GM21619 (cell line): ENCODE measurements around the gene ZDBF2.
A peak's percentile ranks its signal among the peaks of the same experiment; 100 is the strongest.
"Not testable (repeated sequence)": the region's sequence is repeated elsewhere in the genome, so short reads cannot be mapped to it uniquely, and the experiment has no call there.

Experiments
- ATAC-seq: cut with Tn5 transposase; IDR thresholded peaks from one replicate; pipeline ENCODE4 v1.9.1; 2021; ENCODE audit not compliant: unreplicated experiment

Gene ZDBF2

DNA sequence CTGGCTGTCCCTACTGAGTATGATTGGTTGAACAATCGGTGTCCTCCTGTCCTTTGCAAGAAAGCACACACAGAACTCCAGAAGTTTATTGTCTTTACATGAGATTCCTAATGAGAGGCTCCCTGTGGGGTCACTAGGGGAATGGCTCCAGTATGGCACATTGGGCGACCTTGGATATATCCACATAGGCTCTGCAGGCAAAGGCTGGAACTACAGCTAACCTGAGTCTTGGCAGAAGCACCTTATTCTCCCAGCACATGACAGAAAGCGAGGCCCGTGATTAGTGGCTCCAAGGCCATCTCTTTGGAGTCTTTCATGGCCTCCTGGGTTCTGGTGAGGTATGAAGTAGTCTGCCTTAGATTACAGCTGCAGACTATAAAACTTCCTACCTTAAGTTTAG lies 49.0 kb downstream of the ZDBF2 start:
- ATAC-seq, result no peak

DNA sequence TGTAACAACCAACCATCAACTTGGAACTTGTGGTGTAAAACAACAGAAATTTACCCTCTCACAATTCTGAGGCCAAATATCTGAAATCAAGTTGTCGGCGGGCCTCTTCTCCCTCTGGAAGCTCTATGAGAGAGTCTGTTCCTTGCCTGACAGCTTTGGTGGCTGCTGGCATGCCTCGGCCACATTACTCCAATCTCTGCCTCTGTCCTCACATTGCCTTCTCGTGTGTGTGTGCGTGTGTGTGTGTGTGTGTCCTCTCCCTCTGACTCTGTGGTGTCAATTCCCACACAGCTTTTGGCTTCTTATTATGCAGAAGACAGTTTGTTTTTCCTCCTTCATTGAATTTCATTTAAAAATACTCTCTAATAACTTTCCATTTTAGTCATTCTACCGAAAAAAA lies 50.4 kb downstream of the ZDBF2 start:
- no peak for ATAC-seq

DNA sequence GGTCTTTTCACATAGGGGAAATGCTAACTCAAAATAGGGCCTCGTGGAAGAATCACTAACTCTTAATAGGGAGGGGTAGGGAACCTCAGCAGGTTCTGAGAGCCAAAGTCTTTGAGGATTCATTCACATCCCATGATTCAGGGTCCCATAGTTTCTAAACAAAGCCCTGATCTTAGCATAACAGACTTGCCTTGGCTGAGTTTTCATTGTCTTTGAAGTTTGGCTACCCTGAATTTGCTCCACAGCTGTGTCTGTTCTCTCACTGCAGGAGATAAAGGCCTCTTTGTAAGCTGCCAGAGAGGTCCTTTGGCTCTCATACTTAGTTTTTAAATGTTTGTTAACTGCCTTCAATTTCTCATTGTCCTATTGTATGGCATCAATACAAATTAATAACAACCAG lies 54.5 kb downstream of the ZDBF2 start:
- ATAC-seq, result no peak

DNA sequence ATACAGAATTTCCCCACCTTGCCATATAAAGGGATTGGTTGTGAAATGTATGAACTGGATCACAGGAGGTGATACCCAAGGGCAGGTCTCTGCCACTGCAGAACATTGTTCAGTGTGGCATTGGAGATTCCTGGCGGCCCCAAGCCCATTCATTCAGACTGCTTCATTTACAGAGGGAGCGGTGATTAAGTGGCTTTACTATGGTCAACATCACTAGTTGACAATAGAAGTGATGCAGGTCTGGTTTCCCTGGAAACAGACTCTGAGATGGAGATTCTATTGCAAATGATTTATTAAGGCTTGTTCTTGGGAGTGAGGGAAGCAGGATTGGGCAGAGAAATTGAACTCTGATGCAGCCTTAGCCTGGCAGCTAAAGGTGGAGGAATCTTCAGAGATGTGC lies 62.4 kb downstream of the ZDBF2 start:
- no peak for ATAC-seq

DNA sequence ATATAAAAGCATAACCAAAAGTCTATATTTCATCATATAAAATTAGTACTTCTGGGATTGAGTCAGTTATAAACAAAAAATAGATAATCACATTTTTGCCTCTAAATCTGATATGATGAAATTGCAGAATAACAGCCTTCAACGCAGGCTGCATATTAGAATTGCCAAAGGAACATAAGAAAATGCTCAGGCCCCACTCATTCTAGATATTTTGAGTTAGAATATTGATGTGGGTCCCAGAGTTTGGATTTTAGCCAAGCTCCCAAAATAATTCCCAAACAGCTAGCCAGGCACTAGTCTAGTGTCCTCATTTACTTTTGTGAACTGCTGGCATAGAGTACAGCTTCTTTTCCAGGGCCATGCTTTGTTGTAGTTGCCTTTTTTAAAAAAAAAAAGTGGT lies 63.5 kb downstream of the ZDBF2 start:
- no peak for ATAC-seq

DNA sequence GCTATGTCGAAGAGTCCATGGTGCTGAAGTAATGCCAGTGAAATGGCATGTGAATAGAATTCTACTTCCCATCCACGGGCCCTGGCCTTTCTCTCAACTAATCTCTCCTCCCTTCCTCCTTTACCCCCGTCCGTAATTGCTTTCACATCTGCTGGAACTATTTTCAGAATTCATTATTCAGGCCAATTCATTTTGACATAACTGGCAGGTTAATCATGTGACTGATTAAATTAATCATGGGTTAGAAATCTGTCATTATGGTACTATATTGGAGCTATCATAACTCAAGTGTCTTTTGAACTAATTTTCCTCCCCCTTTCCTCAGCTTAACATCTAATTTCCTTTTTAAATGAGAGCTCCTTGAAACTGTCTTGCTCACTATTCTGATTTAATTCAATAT lies 66.9 kb downstream of the ZDBF2 start:
- no peak for ATAC-seq

DNA sequence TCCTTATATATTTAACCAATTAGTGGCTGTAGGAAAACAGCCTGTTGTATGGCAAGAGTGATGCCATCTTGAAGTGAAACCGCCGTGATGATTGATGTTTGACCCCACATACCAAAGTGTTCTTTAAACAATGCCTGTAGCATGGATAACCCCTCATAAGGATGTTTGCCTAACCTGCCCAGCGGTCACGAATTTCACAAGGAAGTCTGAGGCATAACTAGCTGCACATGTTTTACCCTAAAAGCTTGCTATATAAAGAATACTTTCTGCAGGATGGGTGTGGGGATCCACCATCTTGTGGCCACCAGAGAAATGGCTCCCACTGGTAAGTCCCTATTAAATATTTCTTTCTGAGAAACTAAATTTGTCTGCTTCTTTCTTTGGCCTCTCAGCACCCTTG lies 68.7 kb downstream of the ZDBF2 start:
- no peak for ATAC-seq

DNA sequence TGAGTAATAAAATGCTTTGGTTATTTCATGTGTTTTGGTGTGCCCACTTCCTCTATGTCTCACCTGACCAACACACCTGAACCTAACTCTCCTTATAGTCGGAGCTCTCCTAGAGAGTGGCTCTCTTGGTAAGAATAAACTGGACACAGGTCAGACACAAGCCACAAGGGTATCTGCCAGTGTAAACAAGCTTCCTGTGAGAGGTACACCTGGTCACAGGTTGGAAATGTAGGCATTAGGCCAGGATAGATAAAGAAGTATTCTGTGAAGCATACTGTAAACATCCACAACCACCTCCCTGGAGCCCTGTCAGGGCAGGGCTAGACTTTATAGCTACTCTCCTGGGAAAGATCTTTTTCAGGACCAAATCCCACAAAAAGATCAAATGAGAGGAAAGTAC lies 69.4 kb downstream of the ZDBF2 start:
- no peak for ATAC-seq

DNA sequence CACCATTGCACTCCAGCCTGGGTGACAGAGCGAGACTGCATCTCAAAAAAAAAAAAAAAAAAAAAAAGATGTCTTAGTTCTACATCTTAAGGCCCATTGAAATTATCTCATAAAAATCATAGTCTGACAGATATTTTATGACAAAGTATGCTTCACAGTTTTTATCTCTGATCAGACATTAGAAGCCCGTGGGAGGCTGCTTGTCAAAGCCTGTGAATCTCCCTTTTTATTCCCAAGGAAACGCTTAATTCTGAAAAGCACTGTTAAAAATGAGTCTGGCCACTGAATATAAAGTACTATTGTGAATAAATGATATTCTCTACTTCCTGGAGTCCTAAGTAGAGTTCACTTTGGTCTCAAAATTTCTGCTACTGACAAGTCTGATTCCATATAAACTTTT lies 71.1 kb downstream of the ZDBF2 start:
- no peak for ATAC-seq

DNA sequence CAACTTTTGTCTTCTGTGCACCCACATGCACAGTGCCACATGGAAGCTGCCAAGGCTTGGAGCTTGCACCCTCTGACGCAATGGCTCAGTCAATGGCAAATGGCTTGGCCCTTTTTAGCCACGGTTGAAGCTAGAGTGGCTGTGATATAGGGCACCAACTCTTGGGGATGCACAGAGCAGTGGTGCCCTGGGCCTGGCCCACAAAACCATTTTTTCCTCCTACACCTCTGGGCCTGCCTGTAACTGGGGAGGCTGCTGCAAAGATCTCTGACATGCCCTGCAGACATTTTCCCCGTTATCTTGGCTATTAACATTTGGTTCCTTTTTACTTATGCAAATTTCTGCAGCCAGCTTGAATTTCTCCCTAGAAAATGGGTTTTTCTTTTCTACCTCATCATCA lies 74.9 kb downstream of the ZDBF2 start:
- no peak for ATAC-seq

DNA sequence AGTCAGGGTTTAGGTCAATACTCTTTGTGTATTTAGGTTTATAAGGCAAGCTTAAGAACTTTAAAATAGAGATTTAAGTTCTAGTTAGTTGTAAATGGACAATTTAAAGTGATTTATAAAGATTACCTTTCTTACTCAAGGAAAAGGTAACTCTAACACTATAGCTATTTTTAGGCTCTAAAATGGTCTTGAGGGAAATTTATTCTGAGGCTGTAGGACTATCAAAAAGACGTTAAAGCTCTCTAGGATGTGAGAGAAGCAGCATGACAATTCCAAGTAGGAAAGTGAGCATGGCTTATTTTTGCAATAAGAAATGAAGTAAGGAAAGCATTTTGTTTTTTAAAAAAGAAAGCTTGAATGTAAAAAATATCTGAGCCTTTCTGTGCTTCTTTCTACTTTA lies 78.1 kb downstream of the ZDBF2 start:
- ATAC-seq, result no peak

DNA sequence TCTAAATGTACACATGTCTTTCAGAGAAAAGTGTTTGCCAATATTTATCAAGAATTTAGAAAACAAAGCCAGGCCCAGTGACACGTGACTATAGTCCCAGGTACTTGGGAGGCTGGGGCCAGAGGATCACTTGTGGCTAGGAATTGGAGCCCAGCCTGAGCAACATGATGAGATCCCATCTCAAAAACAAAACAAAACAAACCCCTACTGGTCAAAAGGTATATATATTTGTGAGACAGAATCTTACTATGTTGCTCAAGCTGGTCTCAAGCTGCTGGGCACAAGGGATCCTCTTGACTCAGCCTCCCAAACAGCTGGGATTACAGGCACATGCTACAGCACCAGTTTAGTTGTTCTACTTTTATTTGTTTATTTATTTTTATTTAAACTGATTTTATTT lies 79.2 kb downstream of the ZDBF2 start:
- peak; percentile 72 for ATAC-seq

DNA sequence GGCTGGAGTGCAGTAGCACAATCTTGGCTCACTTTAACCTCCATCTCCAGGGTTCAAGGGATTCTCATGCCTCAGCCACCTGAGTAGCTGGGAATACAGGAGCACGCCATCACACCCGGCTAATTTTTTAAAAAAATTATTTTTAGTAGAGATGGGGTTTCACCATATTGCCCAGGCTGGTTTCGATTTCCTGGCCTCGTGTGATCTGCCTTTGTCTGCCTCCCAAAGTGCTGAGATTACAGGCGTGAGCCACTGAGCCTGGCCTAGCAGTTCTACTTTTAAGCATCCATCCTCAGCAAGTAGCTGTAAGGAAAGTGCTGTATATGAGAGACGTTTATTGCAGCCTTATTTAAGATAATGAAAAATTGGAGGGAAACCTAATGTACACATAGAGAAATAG lies 79.7 kb downstream of the ZDBF2 start:
- ATAC-seq, result peak; percentile 62

DNA sequence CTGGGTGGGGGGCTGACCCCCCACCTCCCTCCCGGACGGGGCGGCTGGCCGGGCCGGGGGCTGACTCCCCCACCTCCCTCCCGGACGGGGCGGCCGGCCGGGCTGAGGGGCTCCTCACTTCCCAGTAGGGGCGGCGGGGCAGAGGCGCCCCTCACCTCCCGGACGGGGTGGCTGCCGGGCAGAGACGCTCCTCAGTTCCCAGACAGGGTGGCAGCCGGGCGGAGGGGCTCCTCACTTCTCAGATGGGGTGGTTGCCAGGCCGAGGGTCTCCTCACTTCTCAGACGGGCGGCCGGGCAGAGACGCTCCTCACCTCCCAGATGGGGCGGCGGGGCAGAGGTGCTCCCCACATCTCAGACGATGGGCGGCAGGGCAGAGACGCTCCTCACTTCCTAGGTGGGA lies 82.4 kb downstream of the ZDBF2 start:
- not testable (repeated sequence) for ATAC-seq

DNA sequence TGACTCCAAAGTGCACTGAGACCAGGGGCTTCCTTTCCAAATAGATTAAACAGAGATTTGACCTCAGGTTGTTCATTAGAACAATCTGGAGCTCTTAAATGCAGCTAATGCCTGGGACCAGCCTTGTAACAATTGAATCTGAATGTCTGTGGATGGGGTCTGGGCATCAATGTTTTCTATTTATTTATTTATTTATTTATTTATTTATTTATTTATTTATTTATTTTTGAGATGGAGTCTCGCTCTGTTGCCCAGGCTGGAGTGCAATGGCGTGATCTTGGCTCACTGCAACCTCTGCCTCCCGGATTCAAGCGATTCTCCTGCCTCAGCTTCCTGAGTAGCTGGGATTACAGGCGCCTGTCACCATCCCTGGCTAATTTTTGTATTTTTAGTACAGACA lies 86.4 kb downstream of the ZDBF2 start:
- ATAC-seq, result not testable (repeated sequence)

DNA sequence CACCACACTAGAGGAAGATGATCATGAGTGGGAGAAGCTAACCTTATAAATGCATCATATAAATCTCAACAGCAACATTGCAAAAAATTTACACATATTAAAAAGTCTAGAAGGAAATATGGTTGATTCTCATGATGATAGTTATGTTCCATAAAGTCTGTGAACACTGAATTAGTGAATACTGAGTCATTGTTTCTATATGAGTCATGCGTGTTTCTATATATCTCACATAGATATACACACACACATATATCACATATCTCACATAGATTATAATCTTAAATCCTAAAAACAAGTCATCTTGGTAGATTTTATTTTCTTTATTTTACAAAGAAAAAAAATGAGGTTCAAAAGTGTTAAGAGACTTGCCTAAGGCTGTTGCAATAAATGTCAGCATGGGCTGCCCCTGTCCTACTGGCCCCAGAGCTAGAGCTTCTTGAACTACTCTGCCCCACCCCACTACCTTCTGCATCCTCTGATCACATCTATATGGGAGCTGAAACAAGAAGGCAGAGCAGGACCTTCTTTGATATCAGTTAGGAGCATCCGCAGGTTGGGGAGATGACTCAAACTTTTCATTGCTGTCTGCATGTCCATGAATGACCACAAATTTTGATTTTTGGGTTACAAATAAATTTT lies 87.1 kb downstream of the ZDBF2 start:
- peak; percentile 90 for ATAC-seq
